ENCODE data around the gene ITGB6. TPM values are rescaled to one million over a fixed set of nuclear protein-coding genes. Genes with fewer than 3 reads are reported as not detected.

The ITGB6 gene
- total and polyA plus RNA-seq, 8 donors, result 1.3 to 32.4 (median 3.0) TPM

- WGBS, 2 donors, result 83 to 92% methylated on average over 3 of the region's 3 CpGs
- no peaks in the 10 kb centered on the region for H3K4me1 ChIP-seq
- ATAC-seq (no peak), DNase-seq (no peak), FAIRE-seq (no peak)
- TF ChIP-seq CTCF (IDR thresholded peaks at IDR 0.05), result no peak
- no peaks in the 10 kb centered on the region for H3K27me3 ChIP-seq
- no peak overlapping the region for H3K27ac ChIP-seq
- no peaks in the 10 kb centered on the region for H3K36me3 ChIP-seq
- H3K9me3 ChIP-seq, result no peaks in the 10 kb centered on the region
- intact Hi-C loops (cut with DNase I), result no loop called here
- no peak overlapping the region for H3K4me3 ChIP-seq
Observed at GRCh38 chr2:160050147-160050546, 149.9 kb downstream of the ITGB6 start.

Other genes with a start within 250 kb of the ITGB6 start
- gene PLA2R1, start 137.7 kb downstream of the ITGB6 start, total RNA-seq, result 1 to 10 TPM in 2 of 6 donors, under 1 TPM in 4; 0.16 to 1.5 (median 0.71) TPM
- under 1 TPM; 0.52 to 0.80 TPM for gene PLA2R1, start 137.7 kb downstream of the ITGB6 start, polyA plus RNA-seq